ENCODE results near the gene DGKI.

GRCh38 chr7:137732168-137732567, 114.6 kb downstream of the DGKI start:
- no peak for TF ChIP-seq EZH2 (IDR thresholded peaks at IDR 0.05; ENCODE audit: borderline replicate concordance, low read length)
- TF ChIP-seq, protein P1, sequence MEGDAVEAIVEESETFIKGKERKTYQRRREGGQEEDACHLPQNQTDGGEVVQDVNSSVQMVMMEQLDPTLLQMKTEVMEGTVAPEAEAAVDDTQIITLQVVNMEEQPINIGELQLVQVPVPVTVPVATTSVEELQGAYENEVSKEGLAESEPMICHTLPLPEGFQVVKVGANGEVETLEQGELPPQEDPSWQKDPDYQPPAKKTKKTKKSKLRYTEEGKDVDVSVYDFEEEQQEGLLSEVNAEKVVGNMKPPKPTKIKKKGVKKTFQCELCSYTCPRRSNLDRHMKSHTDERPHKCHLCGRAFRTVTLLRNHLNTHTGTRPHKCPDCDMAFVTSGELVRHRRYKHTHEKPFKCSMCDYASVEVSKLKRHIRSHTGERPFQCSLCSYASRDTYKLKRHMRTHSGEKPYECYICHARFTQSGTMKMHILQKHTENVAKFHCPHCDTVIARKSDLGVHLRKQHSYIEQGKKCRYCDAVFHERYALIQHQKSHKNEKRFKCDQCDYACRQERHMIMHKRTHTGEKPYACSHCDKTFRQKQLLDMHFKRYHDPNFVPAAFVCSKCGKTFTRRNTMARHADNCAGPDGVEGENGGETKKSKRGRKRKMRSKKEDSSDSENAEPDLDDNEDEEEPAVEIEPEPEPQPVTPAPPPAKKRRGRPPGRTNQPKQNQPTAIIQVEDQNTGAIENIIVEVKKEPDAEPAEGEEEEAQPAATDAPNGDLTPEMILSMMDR (IDR thresholded peaks at IDR 0.05; ENCODE audit: low read length): no peak
